Fibroblast of skin of abdomen (primary cell): ENCODE data around the gene DGKZ.
A peak's percentile ranks its signal among the peaks of the same experiment; 100 is the strongest.

Source experiments
- DNase-seq: peaks from one replicate; pipeline ENCODE4 v3.0.0-alpha.2; 2013

The DGKZ gene

GRCh38 chr11:46381819-46382645 is 34.8 kb downstream of the DGKZ start:
- peak; percentile 37 for DNase-seq

DNA sequence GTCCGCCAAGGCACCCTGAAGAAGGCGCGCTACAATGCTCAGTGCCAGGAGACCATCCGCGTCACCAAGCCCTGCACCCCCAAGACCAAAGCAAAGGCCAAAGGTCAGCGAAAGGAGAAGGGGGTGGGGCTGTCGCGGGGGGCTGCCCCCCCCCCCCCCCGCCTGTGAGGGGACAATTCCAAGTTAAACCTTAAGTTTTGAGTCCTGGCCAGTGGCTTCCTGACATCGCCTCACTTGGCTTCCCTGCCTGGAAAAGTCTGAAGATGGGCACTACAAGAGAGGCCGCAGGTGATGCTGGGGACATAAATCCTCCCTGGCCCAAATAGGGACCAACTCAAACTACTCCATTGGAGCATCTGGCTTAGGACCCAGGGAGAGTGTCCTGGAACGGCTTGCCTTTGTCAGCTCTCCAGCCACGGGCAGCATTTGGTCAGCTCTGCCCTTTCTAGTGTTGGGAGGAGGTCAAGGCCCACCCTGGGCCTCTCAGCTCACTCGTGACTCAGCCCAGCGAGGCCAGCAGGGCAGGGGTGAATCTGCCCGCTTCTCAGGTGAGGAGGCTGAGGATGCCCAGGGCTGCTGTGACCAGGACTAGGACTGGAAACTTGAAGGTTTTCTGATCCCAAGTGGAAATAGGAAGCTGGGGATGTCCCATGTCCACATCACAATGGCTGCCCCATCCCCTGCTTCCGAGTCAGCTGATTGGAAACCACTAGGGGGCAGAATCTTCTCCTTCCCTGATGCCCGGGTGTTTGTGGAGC is 35.6 kb downstream of the DGKZ start:
- DNase-seq: peak; percentile 45

GRCh38 chr11:46383404-46383758 is 36.1 kb downstream of the DGKZ start:
- DNase-seq: no peak

DNA sequence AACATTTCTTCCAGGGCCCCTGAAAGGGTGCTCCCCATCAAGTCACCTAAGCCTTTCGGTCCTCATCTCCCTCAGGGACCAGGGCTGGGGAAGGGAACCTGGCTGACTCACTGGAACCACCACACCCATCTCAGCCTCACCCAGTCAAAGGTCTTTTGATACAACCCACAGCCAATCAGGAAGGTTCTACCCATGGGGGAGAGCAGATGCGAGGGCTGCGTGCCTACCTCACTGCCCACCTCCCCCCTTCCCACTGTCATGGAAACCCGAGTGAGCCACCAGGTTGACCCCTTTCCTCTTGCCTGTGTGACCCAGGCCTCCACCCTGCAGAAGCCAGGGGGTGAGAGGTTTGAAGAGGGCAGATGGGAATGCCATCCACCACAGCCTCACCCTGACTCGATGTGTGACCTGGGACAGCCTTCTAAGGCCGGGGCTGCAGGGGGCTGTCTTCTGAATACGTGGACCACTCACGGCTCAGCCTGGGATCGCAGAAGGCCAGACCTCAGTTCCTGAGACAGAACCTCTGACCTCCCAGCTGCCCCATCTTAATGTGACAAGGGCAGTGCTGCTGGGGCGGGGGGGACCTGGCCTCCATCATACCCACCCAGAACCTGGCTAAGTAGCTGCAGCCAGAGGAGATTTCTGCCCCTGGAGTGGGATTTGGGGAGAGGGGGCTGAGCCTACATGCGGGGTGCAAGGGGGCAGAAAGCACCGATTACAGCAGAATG is 36.9 kb downstream of the DGKZ start:
- DNase-seq: no peak

GRCh38 chr11:46385169-46386004 is 38.1 kb downstream of the DGKZ start:
- DNase-seq: no peak

DNA sequence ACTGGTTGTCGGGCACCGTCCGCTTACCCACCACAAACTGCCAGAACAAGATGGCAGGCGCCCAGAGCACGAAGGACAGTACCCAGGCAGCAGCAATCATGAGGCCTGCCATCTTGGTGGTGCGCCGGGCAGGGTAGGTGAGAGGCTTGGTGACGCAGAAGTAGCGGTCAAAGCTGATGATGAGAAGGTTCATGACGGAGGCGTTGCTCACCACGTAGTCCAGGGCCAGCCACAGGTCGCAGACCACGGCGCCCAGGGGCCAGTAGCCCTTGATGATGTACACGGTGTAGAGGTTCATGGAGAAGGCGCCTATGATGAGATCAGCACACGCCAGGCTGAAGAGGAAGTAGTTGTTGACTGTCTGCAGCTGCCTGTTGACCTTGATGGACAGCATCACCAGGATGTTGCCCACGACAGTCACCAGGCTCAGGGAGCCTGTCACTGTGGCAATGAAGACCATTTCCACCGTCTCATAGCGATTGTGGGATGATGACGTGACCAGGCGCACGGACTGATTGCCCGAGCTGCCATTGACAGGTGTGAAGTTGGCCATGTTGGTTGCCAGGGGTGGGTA is 38.8 kb downstream of the DGKZ start:
- DNase-seq: no peak

DNA sequence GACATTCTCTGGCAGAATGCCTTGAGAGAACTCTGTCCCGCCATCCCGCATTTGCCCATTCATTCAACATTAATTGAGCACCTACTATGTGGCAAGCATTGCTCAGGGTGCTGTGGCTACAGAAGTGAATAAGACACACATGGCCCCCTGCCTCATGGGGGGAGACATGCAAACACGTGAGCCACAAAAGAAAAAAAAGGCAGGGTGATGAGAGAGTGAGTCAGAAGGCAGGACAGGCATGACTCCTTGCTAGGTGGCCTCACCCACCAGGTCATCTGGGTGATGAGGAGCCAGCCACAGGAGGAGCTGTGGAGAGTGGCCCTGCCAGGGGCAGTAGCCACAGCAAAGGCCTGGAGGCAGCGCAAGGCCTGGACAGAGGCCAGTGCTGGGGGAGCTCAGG is 39.4 kb downstream of the DGKZ start:
- no peak for DNase-seq

DNA sequence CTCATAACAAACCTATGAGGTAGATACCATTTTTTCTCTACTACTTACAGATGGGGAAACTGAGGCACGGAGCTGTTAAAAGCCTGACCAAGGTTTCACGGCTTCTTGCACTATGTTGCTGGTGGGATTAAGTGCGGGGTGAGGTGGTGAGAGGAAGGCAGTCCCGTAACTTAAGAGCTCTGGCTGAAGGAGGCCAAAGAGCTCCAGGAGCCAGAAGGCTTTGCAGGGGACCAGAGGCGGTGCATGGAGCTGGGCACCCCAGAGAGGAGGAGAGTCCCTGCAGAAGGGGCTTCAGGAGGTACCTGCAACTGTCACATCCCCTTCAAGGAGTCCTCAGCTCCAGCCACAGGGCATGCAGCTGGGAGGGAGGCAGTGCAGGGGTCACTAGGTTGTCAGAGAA is 40.2 kb downstream of the DGKZ start:
- DNase-seq: no peak

DNA sequence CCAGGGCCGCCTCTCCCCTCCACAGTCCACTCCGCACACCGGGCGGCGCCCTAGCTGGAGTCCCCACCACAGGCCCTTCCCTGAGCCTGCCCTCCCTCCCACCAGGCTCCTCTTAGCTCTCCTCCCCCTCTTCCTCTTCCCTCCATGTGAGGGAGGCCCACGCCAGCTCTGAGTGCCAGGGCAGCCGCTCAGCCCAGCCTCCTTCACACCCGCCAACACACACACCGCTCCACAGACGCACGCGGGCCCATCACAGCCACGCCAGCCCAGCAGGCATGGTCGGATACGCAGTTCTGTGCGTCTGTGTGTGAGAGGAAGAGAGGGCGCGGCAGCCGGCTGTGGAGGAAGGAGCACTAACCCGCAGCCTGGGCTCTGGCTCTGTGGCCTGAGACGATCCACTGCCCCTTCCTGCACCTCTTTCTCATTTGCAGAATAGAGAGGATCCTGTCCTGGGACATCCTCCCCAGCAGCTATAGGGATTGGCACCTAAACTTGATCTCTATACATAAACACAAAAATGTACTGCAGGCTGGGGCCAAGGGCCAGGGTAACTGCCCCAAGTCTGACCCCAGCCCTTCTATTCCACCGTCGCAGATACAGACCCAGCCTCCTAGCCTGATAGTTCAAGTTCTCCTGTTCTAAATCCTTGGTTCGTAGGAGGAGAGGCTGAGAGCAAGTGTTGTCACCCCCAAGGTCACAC is 40.8 kb downstream of the DGKZ start:
- DNase-seq: no peak

- no peak for DNase-seq
These were observed 41.6 kb downstream of the DGKZ start for GRCh38 chr11:46388619-46389449.

DNA sequence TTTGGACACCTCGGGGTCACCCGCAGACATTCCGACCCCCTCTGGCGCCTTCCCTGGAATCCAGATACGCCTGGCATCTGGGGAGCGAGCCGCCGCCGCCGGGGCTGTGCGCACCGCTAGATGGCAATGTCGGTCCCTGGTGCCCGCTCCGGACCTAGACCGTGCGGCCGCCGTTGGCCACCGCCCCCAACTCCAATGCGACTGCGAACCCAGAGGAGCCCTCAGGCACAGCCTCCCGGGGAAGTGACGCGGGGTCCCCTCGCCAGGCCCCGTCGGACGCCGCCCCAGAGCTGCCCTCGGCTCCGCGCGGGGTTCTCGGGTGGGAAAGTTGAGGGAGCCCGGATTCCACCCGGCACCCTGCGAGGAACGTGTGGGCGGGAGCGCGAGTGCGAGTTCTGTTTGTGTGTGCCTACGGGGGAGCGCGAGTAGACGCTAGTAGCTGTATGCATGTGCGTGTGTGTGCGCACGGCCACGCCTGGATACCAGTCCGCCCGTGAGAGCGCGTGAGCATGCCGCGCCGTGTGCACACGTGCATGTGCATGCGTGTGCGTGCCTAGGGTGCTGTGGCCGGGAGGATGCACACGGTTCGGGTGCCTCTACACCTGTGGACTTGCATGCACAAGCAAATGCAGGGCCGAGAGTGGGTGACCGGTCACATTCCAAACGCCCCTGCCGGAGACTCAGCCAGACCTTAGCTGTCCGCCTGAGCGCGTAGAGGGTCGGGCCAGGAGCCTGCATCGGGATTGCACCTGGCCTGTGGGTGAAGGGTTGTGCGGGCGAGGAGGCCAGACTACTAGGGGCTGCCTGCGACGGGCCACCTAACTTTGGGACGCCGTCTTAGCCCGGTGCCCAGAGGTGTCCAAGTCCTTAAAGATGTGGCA is 42.4 kb downstream of the DGKZ start:
- DNase-seq: peak; percentile 43

- no peak for DNase-seq
These were observed 43.3 kb downstream of the DGKZ start for GRCh38 chr11:46390331-46391171.

DNA sequence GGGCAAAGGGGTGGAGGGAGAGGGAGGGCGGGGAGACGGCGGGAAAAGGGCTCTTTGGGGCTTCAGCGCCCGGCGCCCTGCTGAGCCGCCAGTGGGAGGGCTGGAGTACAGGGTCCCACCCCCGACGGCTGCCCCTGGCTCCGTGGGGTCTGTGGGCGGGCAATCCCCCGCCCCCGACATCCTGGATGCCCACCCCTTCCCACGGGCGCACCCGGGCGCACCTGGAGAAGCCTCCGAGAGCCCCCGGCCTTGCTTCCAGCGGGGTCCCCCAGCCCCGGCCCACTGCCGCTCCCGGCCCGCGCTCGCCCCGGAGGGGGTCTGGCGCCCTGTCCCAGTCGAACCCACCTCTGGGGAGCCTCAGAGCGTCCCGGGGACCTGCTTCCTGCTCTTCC is 43.9 kb downstream of the DGKZ start:
- no peak for DNase-seq

DNA sequence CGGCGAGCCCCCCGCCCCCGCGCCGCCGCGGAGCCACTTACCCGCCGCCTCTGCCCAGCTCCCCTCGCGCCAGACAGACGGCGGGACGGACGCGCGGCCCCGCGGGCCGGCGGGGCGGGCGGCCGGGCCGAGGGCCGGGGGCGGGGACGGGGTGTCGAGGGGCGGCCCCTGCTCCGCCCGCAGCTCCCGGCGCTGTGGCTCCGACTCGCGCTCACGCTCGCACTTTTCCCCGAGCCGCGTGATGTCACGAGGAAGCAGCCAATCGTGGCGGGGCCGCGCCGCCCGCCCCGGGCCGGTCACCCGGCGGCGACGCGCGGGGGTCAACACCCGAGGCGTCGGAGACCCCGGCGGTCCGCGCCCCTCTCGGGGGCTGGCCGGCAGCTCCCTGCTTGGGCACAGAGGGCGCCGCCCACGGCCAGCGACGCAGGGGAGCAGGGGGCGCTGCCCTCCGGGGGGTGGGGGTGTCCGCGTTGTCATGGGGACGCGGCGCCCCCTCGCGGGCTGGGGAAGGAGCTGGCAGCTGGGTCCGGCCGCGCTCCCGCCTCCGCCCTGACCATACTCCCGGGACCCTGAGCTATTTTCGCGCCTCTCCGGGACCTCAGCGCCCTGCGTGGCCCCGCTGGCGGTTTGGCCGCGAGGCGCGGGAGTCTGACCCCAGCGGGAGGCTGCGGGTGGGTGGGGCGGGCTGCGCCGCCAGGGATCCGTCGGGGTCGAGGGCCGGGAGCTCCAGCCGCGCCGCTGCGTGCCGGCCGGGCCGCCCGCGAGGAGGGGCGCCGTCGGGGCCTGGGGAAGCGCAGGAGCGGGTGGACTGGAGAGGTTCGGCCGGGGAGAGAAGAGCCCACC is 44.5 kb downstream of the DGKZ start, which contains the start of gene CHRM4:
Gene CHRM4 (minus strand): TSS at position 199 of the 843 bp plus-strand sequence. CDS start 5,219 bp downstream, outside the sequence.
- peak; percentile 27 for DNase-seq

- DNase-seq: peak; percentile 69
These were observed 45.4 kb downstream of the DGKZ start for GRCh38 chr11:46392421-46393230.

- DNase-seq: no peak
These were observed 46.0 kb downstream of the DGKZ start for GRCh38 chr11:46393231-46393616.
